Stomach (tissue), 8 donors: ENCODE results near the gene KLHL18. TPM values are rescaled to one million over a fixed set of nuclear protein-coding genes. Genes with fewer than 3 reads are reported as not detected.

ENCODE experiments used
- polyA plus RNA-seq, 3 donors: library from polyadenylated mRNA; stranded (reverse); fragments of 200-250 nt; gene quantifications; one replicate each; pipeline ENCODE4 v1.2.3, GENCODE V29; 2013
- small RNA-seq, 4 donors: library from RNA; depleted of rRNA; stranded (forward); fragments of <200 nt; gene quantifications; one replicate each; pipeline ENCODE3, GENCODE V24; 2016
- total RNA-seq, 5 donors: library from RNA; depleted of rRNA; stranded (reverse); fragments of >200 nt; gene quantifications; one replicate each; pipeline versions ENCODE4 v1.1.0 to v1.2.3, GENCODE V29; 2014 to 2016
- donor health status: healthy with polysubstance abuse.
- donor health status: Bipolar disorder and iron deficiency.
- donor health status: healthy.

Gene KLHL18
- total and polyA plus RNA-seq, 8 donors: 7.6 to 29.8 (median 17.6) TPM

Small RNAs within 50 kb of the gene (small RNA-seq; reads per million reads assigned to genes)
- 0 to 2.4 (median 0.15) reads per million in 4 donors for gene SNORD13P3

Other genes starting within 250 kb of the KLHL18 start
- gene SETD2, start 118.8 kb upstream of the KLHL18 start, total RNA-seq: 10 to 100 TPM; 55.4 to 96.2 (median 84.3) TPM
- gene SETD2, start 118.8 kb upstream of the KLHL18 start, polyA plus RNA-seq: 10 to 100 TPM in 1 of 3 donors, 1 to 10 TPM in 2; 9.3 to 10.7 (median 10.0) TPM
- 10 to 100 TPM in 1 of 5 donors, 1 to 10 TPM in 2, under 1 TPM in 1, not detected in 1; under 0.01 to 46.3 (median 7.3) TPM for gene KIF9, start 145 bp upstream of the KLHL18 start, total RNA-seq
- 10 to 100 TPM; 12.8 to 15.1 (median 13.0) TPM for gene KIF9, start 145 bp upstream of the KLHL18 start, polyA plus RNA-seq
- 100 to 1,000 TPM in 2 of 5 donors, 10 to 100 TPM in 3; 26.3 to 120 (median 53.4) TPM for gene PTPN23, start 98.1 kb downstream of the KLHL18 start, total RNA-seq
- gene PTPN23, start 98.1 kb downstream of the KLHL18 start, polyA plus RNA-seq: 10 to 100 TPM in 1 of 3 donors, 1 to 10 TPM in 2; 8.6 to 24.0 (median 9.1) TPM
- gene SCAP, start 193.0 kb downstream of the KLHL18 start, total RNA-seq: 100 to 1,000 TPM in 1 of 5 donors, 10 to 100 TPM in 4; 44.9 to 223 (median 56.2) TPM
- gene SCAP, start 193.0 kb downstream of the KLHL18 start, polyA plus RNA-seq: 10 to 100 TPM; 15.6 to 30.3 (median 24.0) TPM
- 10 to 100 TPM in 2 of 5 donors, 1 to 10 TPM in 2, not detected in 1; 6.2 to 18.0 (median 11.7) TPM for gene ELP6, start 230.8 kb downstream of the KLHL18 start, total RNA-seq
- 10 to 100 TPM; 24.7 to 28.3 (median 25.7) TPM for gene ELP6, start 230.8 kb downstream of the KLHL18 start, polyA plus RNA-seq